HFFc6 (cell line): Measurements from ENCODE around the gene BAIAP2L2. TPM values are rescaled to one million over a fixed set of nuclear protein-coding genes. Genes with fewer than 3 reads are reported as not detected.
A peak's percentile ranks its signal among the peaks of the same experiment; 100 is the strongest.
"Not testable (repeated sequence)": the region's sequence is repeated elsewhere in the genome, so short reads cannot be mapped to it uniquely, and the experiment has no call there.

Source experiments
- DNase-seq: peaks from one replicate; pipeline ENCODE4 v3.0.0-alpha.2; 2018
- H3K27ac Mint-ChIP-seq: 2 replicates; pipeline ENCODE4 v1.8.0; 2020; ENCODE audit warnings: mild to moderate bottlenecking, mixed read lengths
- H3K27me3 Mint-ChIP-seq: 2 replicates; pipeline ENCODE4 v1.8.0; 2021; ENCODE audit warnings: mild to moderate bottlenecking, moderate library complexity, mixed read lengths; ENCODE audit not compliant: insufficient read depth
- H3K36me3 Mint-ChIP-seq: 2 replicates; pipeline ENCODE4 v1.8.0; 2021; ENCODE audit warnings: low read depth, mixed read lengths
- H3K4me1 Mint-ChIP-seq: 2 replicates; pipeline ENCODE4 v1.8.0; 2020; ENCODE audit warnings: low read depth, mixed read lengths
- H3K4me3 Mint-ChIP-seq: 2 replicates; pipeline ENCODE4 v1.8.0; 2020; ENCODE audit warnings: mild to moderate bottlenecking, moderate library complexity, mixed read lengths
- H3K9me3 Mint-ChIP-seq: 2 replicates; pipeline ENCODE4 v1.8.0; 2020; ENCODE audit warnings: mild to moderate bottlenecking, mixed read lengths
- CTCF ChIP-seq: fragments of 200-600 bp; sonication (generic); IDR thresholded peaks from 2 replicates; pipeline ENCODE4 v1.5.0; 2021; ENCODE audit warnings: antibody characterized with exemption, mild to moderate bottlenecking
- total RNA-seq, 6 experiments: library from RNA; stranded (reverse); fragmentation: NEBNext Ultra II Directional; extraction: Animal tissue kit (Norgen Biotek cat#: 25700); gene quantifications; 2 replicates in 1 of 6; 3 replicates in 5 of 6; pipeline ENCODE4 v1.2.3, GENCODE V29; 2021

The BAIAP2L2 gene
- total RNA-seq, 6 experiments from 2014 or later, result 0.08 TPM; not detected in 5

DNA sequence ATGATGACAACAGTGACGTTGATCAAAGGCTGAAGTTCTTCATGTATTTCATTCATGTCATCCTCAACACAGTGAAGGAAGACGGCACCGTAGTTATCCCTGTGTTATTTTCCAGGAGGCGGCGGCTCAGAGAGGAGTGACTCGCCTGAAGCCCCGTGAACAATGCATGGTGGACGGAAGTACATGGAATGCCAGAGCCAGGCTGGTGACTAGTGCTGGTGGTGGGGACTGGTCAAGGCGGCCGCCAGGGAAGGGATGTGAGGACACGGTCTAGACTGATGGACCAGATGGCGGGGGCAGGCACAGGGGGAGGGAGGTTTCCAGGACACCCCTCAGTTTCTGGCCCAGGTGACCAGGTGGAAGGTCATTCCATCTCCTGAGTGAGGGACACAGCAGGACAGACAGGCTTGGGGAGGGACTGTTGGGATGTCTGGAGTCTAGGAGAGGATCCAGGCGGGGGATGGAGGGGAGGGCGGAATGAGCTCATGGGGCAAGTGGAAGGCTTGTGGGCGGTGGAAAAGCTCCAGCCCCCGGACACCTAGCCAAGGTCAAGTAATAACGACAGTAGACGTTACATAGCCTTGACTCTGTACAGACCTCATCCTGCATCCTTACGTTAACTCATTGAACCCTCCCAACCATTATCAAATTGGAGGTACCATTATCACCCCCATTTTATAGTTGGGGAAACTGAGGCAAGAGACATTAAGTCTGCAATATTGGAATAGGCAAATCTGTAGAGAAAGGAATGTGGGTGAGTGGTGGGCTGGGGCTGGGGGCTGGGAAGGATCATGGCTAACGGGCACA lies 69.3 kb downstream of the BAIAP2L2 start:
- no peak for DNase-seq
- H3K9me3 Mint-ChIP-seq, result no peaks in the 10 kb centered on the region
- peaks cover 9% of the 10 kb centered on the region for H3K27me3 Mint-ChIP-seq
- H3K4me1 Mint-ChIP-seq, result peaks cover 6% of the 10 kb centered on the region; the same call in 1 of the 2 replicates
- no peaks in the 10 kb centered on the region for H3K36me3 Mint-ChIP-seq
- H3K4me3 Mint-ChIP-seq, result no peak overlapping the region
- H3K27ac Mint-ChIP-seq, result no peak overlapping the region
- no peak for TF ChIP-seq CTCF

DNA sequence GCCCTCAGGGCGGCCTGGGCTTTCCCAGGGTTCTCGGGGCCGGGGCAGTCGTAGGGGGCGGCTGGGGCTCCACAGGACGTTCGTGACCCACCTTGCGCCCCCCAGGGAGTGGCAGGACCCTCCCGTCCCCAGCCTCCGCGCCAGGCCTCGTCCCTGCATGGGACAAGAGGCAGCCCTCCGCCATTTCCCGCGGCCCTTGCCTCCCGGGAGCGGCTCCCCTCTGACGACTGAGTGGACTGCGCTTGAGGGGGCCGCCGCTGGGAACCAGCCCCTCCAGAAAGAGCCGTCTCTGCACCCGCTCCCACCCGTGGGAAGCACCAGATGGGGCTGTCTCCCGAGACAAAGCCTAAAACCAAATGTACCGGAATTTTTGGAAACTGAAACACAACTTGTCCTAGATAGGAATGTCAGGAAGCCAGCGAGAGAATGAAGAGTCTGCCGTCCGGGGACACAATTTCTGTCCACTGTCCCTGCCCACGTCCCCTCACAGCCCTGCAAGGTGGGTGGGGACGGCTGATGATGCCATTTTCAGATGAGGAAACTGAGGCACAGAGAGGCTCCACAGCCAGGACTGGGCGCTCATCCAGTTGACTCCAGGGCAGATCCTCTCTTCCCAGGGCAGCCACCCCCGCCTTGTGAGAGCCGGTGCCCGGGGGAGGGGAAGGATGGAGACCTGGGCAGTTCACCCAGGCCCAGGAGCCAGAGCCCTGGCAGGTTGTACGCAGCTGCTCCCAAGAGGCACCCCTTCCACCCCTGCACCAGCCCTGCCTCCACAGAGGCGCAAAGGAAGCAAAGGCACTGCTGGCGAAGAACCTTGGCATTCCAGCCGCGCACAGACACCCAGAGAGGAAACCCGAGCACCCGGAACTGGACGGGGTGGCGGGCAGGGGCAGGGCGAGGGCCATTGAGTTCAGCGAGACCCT lies 71.3 kb downstream of the BAIAP2L2 start:
- peaks cover 9% of the 10 kb centered on the region for H3K27me3 Mint-ChIP-seq
- no peak for DNase-seq

GRCh38 chr22:38038426-38038825 lies 72.1 kb downstream of the BAIAP2L2 start:
- H3K4me1 Mint-ChIP-seq, result peaks cover 26% of the 10 kb centered on the region
- DNase-seq, result no peak
- TF ChIP-seq CTCF, result no peak
- H3K36me3 Mint-ChIP-seq, result no peaks in the 10 kb centered on the region
- no peaks in the 10 kb centered on the region for H3K9me3 Mint-ChIP-seq
- H3K4me3 Mint-ChIP-seq, result no peak overlapping the region
- no peak overlapping the region for H3K27ac Mint-ChIP-seq
- peaks cover 9% of the 10 kb centered on the region for H3K27me3 Mint-ChIP-seq

More for the DNA sequence above, 71.3 kb downstream of the BAIAP2L2 start:
- Mint-ChIP-seq H3K4me3 (peak overlapping the region; percentile 60; the same call in 1 of the 2 replicates), H3K4me1 (peaks cover 21% of the 10 kb centered on the region), H3K36me3 (no peaks in the 10 kb centered on the region), H3K9me3 (no peaks in the 10 kb centered on the region), H3K27ac (no peak overlapping the region)
- TF ChIP-seq CTCF, result no peak

GRCh38 chr22:38037367-38038150 lies 72.9 kb downstream of the BAIAP2L2 start:
- not testable (repeated sequence) for H3K36me3 Mint-ChIP-seq, H3K4me3 Mint-ChIP-seq, DNase-seq, H3K27me3 Mint-ChIP-seq, H3K9me3 Mint-ChIP-seq, H3K27ac Mint-ChIP-seq
- H3K4me1 Mint-ChIP-seq, result peaks cover 32% of the 10 kb centered on the region

DNA sequence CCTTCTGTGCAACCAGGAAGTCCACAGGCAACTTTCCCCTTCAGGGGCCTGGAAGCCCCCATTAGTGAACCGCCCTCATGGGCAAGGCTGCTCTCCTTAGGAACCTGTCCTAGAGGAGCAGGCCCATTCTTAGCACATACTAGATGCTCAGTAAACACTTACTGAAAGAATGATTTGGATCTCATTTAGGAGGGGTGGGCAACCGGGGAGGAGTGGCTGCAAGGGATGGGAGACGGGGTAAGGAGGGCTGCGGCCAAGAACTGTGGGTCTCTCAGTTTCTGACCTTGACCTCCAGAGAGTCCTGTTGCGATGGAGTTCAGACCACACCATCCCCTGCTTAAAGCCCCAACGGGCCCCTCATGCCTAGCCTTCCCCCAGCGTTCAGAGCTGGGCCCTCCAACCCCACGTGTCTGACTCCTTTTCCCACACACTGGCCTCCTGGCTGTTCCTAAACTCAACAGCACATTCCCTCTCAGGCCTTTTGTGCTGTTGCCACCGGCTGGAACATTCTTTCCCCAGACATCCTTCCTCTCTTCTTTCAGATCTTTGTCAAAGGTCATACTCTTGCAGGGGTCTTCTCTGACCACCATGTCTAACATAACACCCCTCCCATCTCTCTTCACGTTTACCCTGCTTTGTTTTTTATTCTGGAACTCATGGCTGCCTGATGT lies 74.0 kb downstream of the BAIAP2L2 start:
- Mint-ChIP-seq H3K4me3 (no peak overlapping the region), H3K9me3 (no peaks in the 10 kb centered on the region), H3K36me3 (no peaks in the 10 kb centered on the region), H3K27me3 (peaks cover 9% of the 10 kb centered on the region), H3K27ac (no peak overlapping the region; the same call in 1 of the 2 replicates), H3K4me1 (peaks cover 34% of the 10 kb centered on the region)
- TF ChIP-seq CTCF, result no peak
- no peak for DNase-seq
